ENCODE data around the gene LRMDA.
"Not testable (repeated sequence)": the region's sequence is repeated elsewhere in the genome, so short reads cannot be mapped to it uniquely, and the experiment has no call there.

The LRMDA gene

GRCh38 chr10:75764974-75765788 is 333.8 kb downstream of the LRMDA start:
- no peaks in the 10 kb centered on the region for H3K36me3 ChIP-seq (ENCODE audit: insufficient read depth, low read depth, low read length)
- H3K4me3 ChIP-seq (ENCODE audit: low read length) = no peak overlapping the region
- no peak overlapping the region for H3K9ac ChIP-seq (ENCODE audit: low read depth, low read length)
- H3K9me3 ChIP-seq (ENCODE audit: insufficient read depth, low read depth, low read length) = no peaks in the 10 kb centered on the region
- H3K27ac ChIP-seq (ENCODE audit: low read length) = no peak overlapping the region
- H3K27me3 ChIP-seq (ENCODE audit: insufficient read depth, low read length) = no peaks in the 10 kb centered on the region
- peaks cover 3% of the 10 kb centered on the region; the same call in 1 of the 2 replicates for H3K4me1 ChIP-seq (ENCODE audit: insufficient read depth, low read length)

GRCh38 chr10:75765789-75766096 is 334.3 kb downstream of the LRMDA start:
- no peak overlapping the region for H3K9ac ChIP-seq (ENCODE audit: low read depth, low read length)
- no peak overlapping the region for H3K4me3 ChIP-seq (ENCODE audit: low read length)
- H3K9me3 ChIP-seq (ENCODE audit: insufficient read depth, low read depth, low read length) = no peaks in the 10 kb centered on the region
- no peaks in the 10 kb centered on the region for H3K27me3 ChIP-seq (ENCODE audit: insufficient read depth, low read length)
- no peaks in the 10 kb centered on the region for H3K36me3 ChIP-seq (ENCODE audit: insufficient read depth, low read depth, low read length)
- H3K27ac ChIP-seq (ENCODE audit: low read length) = no peak overlapping the region
- H3K4me1 ChIP-seq (ENCODE audit: insufficient read depth, low read length) = peaks cover 3% of the 10 kb centered on the region; the same call in 1 of the 2 replicates

GRCh38 chr10:75766106-75766505 is 334.7 kb downstream of the LRMDA start:
- Histone ChIP-seq H3K27me3 (ENCODE audit: insufficient read depth, low read length) (no peaks in the 10 kb centered on the region), H3K36me3 (ENCODE audit: insufficient read depth, low read depth, low read length) (no peaks in the 10 kb centered on the region), H3K4me1 (ENCODE audit: insufficient read depth, low read length) (peaks cover 3% of the 10 kb centered on the region; the same call in 1 of the 2 replicates), H3K9ac (ENCODE audit: low read depth, low read length) (no peak overlapping the region), H3K27ac (ENCODE audit: low read length) (no peak overlapping the region), H3K9me3 (ENCODE audit: insufficient read depth, low read depth, low read length) (no peaks in the 10 kb centered on the region), H3K4me3 (ENCODE audit: low read length) (no peak overlapping the region)

- H3K36me3 ChIP-seq (ENCODE audit: insufficient read depth, low read depth, low read length); H3K4me3 ChIP-seq (ENCODE audit: low read length); H3K9ac ChIP-seq (ENCODE audit: low read depth, low read length); H3K9me3 ChIP-seq (ENCODE audit: insufficient read depth, low read depth, low read length); H3K27me3 ChIP-seq (ENCODE audit: insufficient read depth, low read length); H3K4me1 ChIP-seq (ENCODE audit: insufficient read depth, low read length); H3K27ac ChIP-seq (ENCODE audit: low read length): not testable (repeated sequence)
These were observed 335.3 kb downstream of the LRMDA start for GRCh38 chr10:75766752-75767151.

GRCh38 chr10:75770626-75771081 is 339.2 kb downstream of the LRMDA start:
- Histone ChIP-seq H3K27ac (ENCODE audit: low read length) (no peak overlapping the region), H3K36me3 (ENCODE audit: insufficient read depth, low read depth, low read length) (no peaks in the 10 kb centered on the region), H3K4me1 (ENCODE audit: insufficient read depth, low read length) (no peaks in the 10 kb centered on the region; the same call in 1 of the 2 replicates), H3K9ac (ENCODE audit: low read depth, low read length) (no peak overlapping the region), H3K9me3 (ENCODE audit: insufficient read depth, low read depth, low read length) (no peaks in the 10 kb centered on the region), H3K27me3 (ENCODE audit: insufficient read depth, low read length) (no peaks in the 10 kb centered on the region), H3K4me3 (ENCODE audit: low read length) (no peak overlapping the region)

- H3K9me3 ChIP-seq (ENCODE audit: insufficient read depth, low read depth, low read length) = no peaks in the 10 kb centered on the region
- H3K4me3 ChIP-seq (ENCODE audit: low read length) = no peak overlapping the region
- H3K27ac ChIP-seq (ENCODE audit: low read length) = no peak overlapping the region
These were observed 340.2 kb downstream of the LRMDA start for GRCh38 chr10:75771606-75772005.

GRCh38 chr10:75772153-75772887 is 340.9 kb downstream of the LRMDA start:
- Histone ChIP-seq H3K9me3 (ENCODE audit: insufficient read depth, low read depth, low read length) (no peaks in the 10 kb centered on the region), H3K4me1 (ENCODE audit: insufficient read depth, low read length) (no peaks in the 10 kb centered on the region), H3K4me3 (ENCODE audit: low read length) (no peak overlapping the region), H3K27ac (ENCODE audit: low read length) (no peak overlapping the region), H3K27me3 (ENCODE audit: insufficient read depth, low read length) (no peaks in the 10 kb centered on the region), H3K9ac (ENCODE audit: low read depth, low read length) (no peak overlapping the region), H3K36me3 (ENCODE audit: insufficient read depth, low read depth, low read length) (no peaks in the 10 kb centered on the region)

More at GRCh38 chr10:75771606-75772005, 340.2 kb downstream of the LRMDA start:
- Histone ChIP-seq H3K4me1 (ENCODE audit: insufficient read depth, low read length) (no peaks in the 10 kb centered on the region), H3K9ac (ENCODE audit: low read depth, low read length) (no peak overlapping the region), H3K27me3 (ENCODE audit: insufficient read depth, low read length) (no peaks in the 10 kb centered on the region), H3K36me3 (ENCODE audit: insufficient read depth, low read depth, low read length) (no peaks in the 10 kb centered on the region)

GRCh38 chr10:75773231-75773780 is 341.9 kb downstream of the LRMDA start:
- no peaks in the 10 kb centered on the region for H3K9me3 ChIP-seq (ENCODE audit: insufficient read depth, low read depth, low read length)
- no peaks in the 10 kb centered on the region for H3K4me1 ChIP-seq (ENCODE audit: insufficient read depth, low read length)
- no peaks in the 10 kb centered on the region for H3K27me3 ChIP-seq (ENCODE audit: insufficient read depth, low read length)
- no peak overlapping the region for H3K4me3 ChIP-seq (ENCODE audit: low read length)
- no peak overlapping the region for H3K27ac ChIP-seq (ENCODE audit: low read length)
- H3K36me3 ChIP-seq (ENCODE audit: insufficient read depth, low read depth, low read length) = no peaks in the 10 kb centered on the region
- no peak overlapping the region for H3K9ac ChIP-seq (ENCODE audit: low read depth, low read length)

- no peak overlapping the region for H3K4me3 ChIP-seq (ENCODE audit: low read length)
- no peaks in the 10 kb centered on the region for H3K9me3 ChIP-seq (ENCODE audit: insufficient read depth, low read depth, low read length)
- H3K27me3 ChIP-seq (ENCODE audit: insufficient read depth, low read length) = no peaks in the 10 kb centered on the region
- no peaks in the 10 kb centered on the region for H3K4me1 ChIP-seq (ENCODE audit: insufficient read depth, low read length)
- H3K27ac ChIP-seq (ENCODE audit: low read length) = no peak overlapping the region
- no peak overlapping the region for H3K9ac ChIP-seq (ENCODE audit: low read depth, low read length)
- H3K36me3 ChIP-seq (ENCODE audit: insufficient read depth, low read depth, low read length) = no peaks in the 10 kb centered on the region
These were observed 342.7 kb downstream of the LRMDA start for GRCh38 chr10:75773813-75774782.

GRCh38 chr10:75774783-75775490 is 343.5 kb downstream of the LRMDA start:
- Histone ChIP-seq H3K9me3 (ENCODE audit: insufficient read depth, low read depth, low read length) (no peaks in the 10 kb centered on the region), H3K4me3 (ENCODE audit: low read length) (no peak overlapping the region), H3K36me3 (ENCODE audit: insufficient read depth, low read depth, low read length) (no peaks in the 10 kb centered on the region), H3K4me1 (ENCODE audit: insufficient read depth, low read length) (no peaks in the 10 kb centered on the region), H3K27ac (ENCODE audit: low read length) (no peak overlapping the region), H3K9ac (ENCODE audit: low read depth, low read length) (no peak overlapping the region), H3K27me3 (ENCODE audit: insufficient read depth, low read length) (no peaks in the 10 kb centered on the region)

Measured in iPS-20b (cell line).